DMS114 treated with DMSO at 0.1 percent for 48 hours (cell line): ENCODE results near the gene KCNJ10.
"Not testable (repeated sequence)": the region's sequence is repeated elsewhere in the genome, so short reads cannot be mapped to it uniquely, and the experiment has no call there.

Experiments used
- DNase-seq: peaks from one replicate; lab custom pipeline; 2025; ENCODE audit not compliant: unreplicated experiment; lab: John Stamatoyannopoulos, UW

The KCNJ10 gene

GRCh38 chr1:160069460-160070231 is at the start of gene KCNJ10:
TSS of gene KCNJ10 (minus strand) at chr1:160070160. CDS start at chr1:160042532, 27,628 bp downstream.
- no peak for DNase-seq

GRCh38 chr1:160118928-160119327 is 49.0 kb upstream of the KCNJ10 start:
- DNase-seq, result no peak

- DNase-seq, result no peak
These were observed 47.8 kb upstream of the KCNJ10 start for GRCh38 chr1:160117709-160118183.

- DNase-seq, result no peak
These were observed 47.3 kb upstream of the KCNJ10 start for GRCh38 chr1:160117300-160117699.

- no peak for DNase-seq
These were observed 46.6 kb upstream of the KCNJ10 start for GRCh38 chr1:160116283-160117147.

- DNase-seq, result no peak
These were observed 45.8 kb upstream of the KCNJ10 start, which contains the start of gene ATP1A2 for GRCh38 chr1:160115545-160116282. TSS of gene ATP1A2 (plus strand) at chr1:160115759. CDS start at chr1:160115862, 103 bp downstream.

GRCh38 chr1:160114085-160114484 is 44.1 kb upstream of the KCNJ10 start:
- DNase-seq, result no peak

- no peak for DNase-seq
These were observed 43.4 kb upstream of the KCNJ10 start for GRCh38 chr1:160113407-160113806.

- no peak for DNase-seq
These were observed 42.4 kb upstream of the KCNJ10 start for GRCh38 chr1:160112357-160112756.

- not testable (repeated sequence) for DNase-seq
These were observed 41.5 kb upstream of the KCNJ10 start for GRCh38 chr1:160111462-160111861.

- no peak for DNase-seq
These were observed 39.7 kb upstream of the KCNJ10 start for GRCh38 chr1:160109686-160110085.

GRCh38 chr1:160108888-160109662 is 39.1 kb upstream of the KCNJ10 start:
- DNase-seq, result peak; percentile 26

- no peak for DNase-seq
These were observed 37.6 kb upstream of the KCNJ10 start for GRCh38 chr1:160107512-160107911.

GRCh38 chr1:160105155-160105554 is 35.2 kb upstream of the KCNJ10 start:
- no peak for DNase-seq

- no peak for DNase-seq
These were observed 34.5 kb upstream of the KCNJ10 start for GRCh38 chr1:160104486-160104885.

GRCh38 chr1:160103658-160104408 is 33.9 kb upstream of the KCNJ10 start:
- DNase-seq, result no peak

GRCh38 chr1:160101717-160102522 is 32.0 kb upstream of the KCNJ10 start:
- DNase-seq, result no peak

- peak; percentile 90 for DNase-seq
These were observed 31.2 kb upstream of the KCNJ10 start for GRCh38 chr1:160101037-160101716.
